Right ventricle myocardium inferior (tissue), 1 donor: ENCODE data around the gene PDE1A. TPM values are rescaled to one million over a fixed set of nuclear protein-coding genes. Genes with fewer than 3 reads are reported as not detected.

Source experiments
- ATAC-seq: fragments of 200-7000 bp; cut with Tn5 transposase; one replicate; pipeline ENCODE4 v1.9.1; 2020; ENCODE audit warnings: mild to moderate bottlenecking, moderate library complexity
- DNase-seq: peaks from one replicate; pipeline ENCODE4 v3.0.0; 2021; ENCODE audit errors: missing footprints
- intact Hi-C: fragments of 100-400 bp; cut with DNase I; formaldehyde crosslinking; loops from one replicate; pipeline ENCODE4 v1.11.0; 2022
- total RNA-seq: library from RNA; stranded (reverse); fragmentation: NEBNext Ultra II Directional; extraction: Animal tissue kit (Norgen Biotek cat#: 25700); gene quantifications from one replicate; pipeline ENCODE4 v1.2.1, GENCODE V29; 2021
- donor health status: DM: no; HTN: yes; CAD: no; lungs with severe emphysema.

PDE1A gene
- total RNA-seq, 1 donor from 2014 or later = 14.6 TPM

DNA sequence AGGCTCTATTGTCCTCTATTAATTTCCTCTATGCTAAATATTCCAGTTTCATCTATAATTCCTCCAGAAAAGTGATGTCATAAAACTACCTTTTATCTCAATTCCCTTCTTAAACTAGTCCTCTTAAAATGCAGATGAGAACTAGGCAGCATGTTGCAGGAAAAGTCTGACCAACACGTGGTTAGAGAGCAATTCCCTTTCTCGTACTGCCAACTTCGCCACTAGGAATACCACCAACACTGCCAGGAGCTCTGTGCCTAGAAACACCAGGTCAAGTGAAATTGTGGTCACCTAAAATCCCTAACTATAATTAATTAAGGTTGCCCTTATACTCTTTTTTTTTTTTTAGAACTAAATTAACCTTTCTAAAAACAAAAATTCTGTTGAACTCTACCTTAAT is 313.5 kb downstream of the PDE1A start:
- ATAC-seq (no peak), DNase-seq (no peak)
- intact Hi-C loops = no loop called here

DNA sequence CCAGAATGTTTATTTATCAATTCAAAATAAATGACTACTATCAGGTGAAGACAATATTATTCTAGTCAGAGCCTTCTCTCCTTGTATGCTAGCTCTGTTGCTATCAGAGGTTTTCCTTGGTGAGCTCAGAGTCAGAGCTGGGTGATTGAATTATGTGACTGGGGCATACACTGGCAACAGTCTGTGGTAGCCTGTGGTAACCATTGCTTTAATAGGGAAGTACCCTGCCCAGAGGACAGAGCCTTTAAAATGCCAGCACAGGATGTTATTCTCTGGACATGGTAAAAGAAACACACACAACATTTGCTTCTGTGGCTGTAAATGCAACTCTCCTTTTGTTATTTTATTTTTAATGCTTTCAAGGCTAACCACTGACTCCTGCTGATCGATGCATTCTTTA is 316.5 kb downstream of the PDE1A start:
- DNase-seq = no peak
- intact Hi-C loops = no loop called here
- ATAC-seq = no peak

DNA sequence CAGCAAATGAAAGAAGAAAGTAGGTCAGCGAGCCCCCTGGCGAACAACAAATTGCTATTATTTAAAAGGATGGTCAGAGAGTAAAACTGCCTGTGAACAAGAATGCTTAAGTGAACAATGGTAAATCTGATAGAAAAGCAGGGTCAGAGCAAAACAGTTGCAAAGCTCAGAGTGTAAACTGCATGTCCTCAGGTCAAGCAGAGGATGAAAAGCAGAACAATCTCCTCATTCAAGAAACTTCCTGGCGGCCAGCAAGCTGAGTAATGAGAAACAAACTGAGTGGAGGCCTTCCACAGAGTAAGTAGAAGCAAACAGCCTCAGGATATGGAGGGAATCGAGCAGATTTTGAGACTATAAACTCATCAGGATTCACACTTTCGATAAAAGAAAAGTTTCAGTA is 323.3 kb downstream of the PDE1A start:
- no peak for DNase-seq
- ATAC-seq = no peak
- intact Hi-C loops = no loop called here

DNA sequence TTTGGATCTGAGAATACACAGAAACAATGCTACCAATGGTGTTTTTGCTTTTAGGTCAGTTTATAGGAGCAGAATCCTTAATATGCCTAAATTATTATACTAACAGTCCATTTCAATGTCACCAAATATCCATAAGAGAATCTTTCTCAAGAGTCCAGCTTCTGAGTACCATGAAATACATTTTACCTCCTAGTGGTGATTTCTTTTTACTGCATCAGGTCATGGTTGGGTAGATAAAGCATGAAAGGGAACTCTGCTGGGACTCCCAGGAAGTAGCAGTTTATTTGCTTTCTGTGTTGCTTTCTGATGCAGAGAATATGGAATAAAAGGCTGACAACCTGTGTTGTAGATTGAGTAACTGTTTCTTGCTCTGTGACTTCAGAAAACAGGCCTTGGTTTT is 325.6 kb downstream of the PDE1A start:
- intact Hi-C loops = no loop called here
- ATAC-seq = no peak
- DNase-seq = no peak

DNA sequence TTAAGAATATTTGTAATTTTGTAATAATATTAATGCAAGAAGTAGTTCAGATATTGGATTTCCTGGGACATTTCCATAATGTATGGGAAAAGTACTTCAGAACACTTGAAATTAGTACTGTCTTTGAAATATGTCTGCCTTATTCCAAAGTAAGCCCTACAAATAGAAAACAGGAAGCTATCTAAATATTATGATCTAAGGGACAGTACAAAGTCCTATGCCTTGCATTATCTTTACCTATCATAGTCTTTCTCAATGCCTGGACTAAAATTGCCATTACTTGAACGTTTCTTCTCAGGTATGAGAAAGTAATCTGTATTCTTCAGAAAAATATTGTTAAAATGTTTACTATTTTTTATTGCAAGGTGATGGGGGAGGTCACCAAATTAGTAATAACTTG is 328.2 kb downstream of the PDE1A start:
- intact Hi-C loops = no loop called here
- ATAC-seq (no peak), DNase-seq (no peak)

DNA sequence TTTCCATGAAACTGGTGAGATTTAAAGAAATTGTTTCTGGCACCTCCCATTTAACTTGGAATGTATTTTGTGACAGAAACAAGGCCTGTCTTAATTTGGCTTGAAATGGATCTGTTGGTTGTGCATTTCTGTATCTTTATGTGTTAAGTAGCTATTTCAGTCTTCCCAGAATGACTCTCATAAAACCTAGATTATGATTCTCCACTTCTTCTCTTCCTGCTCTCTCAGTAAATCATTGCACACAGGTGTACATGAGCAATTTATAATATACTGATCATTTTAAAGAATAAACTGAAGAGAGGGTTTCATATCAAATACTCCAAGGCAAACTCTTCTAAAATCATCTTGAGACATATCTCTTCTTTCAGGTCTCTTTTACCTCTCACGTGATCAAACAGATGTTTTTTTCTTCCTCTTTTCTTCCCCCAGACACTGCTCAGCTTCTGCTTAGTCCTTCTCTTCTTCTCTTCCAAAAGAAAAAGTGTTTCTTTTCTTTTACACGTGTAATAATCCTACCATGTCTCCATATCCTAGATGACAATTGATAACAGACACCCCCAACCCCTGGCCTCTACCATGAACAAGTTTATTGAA is 329.2 kb downstream of the PDE1A start:
- ATAC-seq (no peak), DNase-seq (no peak)
- intact Hi-C loops = no loop called here

DNA sequence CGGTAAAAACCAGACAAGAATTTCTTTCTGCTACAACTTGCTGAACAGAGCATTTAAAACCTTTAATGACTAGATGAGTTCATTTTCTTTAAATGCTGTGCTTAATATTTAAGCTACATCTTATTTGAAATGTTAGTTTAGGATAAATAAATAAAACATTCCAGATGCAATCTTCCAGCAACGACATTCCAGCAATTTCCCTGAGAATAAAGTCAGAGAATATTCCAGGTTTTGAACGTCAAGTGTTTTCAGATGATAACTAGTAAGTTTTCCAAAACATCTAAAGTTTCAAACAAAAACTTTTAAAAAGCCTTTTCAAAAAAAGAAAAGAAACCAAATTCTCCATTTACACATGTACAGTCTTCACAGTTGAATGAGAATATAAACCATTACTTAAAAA is 336.4 kb downstream of the PDE1A start:
- no peak for ATAC-seq
- intact Hi-C loops = no loop called here
- no peak for DNase-seq
